GM19193 (cell line): ENCODE data around the gene EGLN2.

Source experiments
- POLR2A ChIP-seq: IDR thresholded peaks from 4 replicates; pipeline ENCODE4 v1.6.1; 2011; ENCODE audit not compliant: insufficient read depth, insufficient read length; ENCODE audit errors: extremely low read depth

The EGLN2 gene

DNA sequence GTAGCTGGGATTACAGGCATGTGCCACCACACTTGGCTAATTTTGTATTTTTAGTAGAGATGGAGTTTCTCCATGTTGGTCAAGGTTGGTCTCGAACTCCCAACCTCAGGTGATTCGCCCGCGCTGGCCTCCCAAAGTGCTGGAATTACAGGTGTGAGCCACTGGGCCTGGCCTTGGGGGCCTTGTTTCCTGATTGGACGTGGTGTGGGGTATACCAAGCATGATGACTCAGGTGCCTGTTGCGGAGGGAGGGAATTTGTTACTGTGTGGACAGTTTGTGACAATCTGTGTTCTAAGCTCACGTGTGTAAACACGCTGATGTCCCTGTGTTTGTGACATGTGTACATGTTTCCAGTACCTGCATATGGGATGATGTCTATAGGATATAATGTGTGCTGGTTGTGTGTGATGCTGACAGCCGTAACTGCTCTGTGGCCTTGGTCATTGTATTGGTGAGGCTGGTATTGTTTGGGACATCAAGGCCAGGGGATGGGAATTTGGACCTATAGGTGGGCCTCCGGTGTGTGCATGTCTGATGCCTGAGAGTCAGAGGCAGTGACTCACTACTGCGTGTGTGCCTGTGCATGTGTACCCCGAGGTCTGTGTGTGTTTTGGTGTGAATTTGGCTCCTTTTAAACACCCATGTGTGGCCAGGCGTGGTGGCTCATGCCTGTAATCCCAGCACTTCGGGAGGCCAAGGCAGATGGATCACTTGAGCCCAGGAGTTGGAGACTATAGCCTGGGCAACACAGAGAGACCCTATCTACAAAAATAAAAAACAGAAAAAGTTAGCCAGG is 1.6 kb upstream of the EGLN2 start:
- no peak for TF ChIP-seq POLR2A

DNA sequence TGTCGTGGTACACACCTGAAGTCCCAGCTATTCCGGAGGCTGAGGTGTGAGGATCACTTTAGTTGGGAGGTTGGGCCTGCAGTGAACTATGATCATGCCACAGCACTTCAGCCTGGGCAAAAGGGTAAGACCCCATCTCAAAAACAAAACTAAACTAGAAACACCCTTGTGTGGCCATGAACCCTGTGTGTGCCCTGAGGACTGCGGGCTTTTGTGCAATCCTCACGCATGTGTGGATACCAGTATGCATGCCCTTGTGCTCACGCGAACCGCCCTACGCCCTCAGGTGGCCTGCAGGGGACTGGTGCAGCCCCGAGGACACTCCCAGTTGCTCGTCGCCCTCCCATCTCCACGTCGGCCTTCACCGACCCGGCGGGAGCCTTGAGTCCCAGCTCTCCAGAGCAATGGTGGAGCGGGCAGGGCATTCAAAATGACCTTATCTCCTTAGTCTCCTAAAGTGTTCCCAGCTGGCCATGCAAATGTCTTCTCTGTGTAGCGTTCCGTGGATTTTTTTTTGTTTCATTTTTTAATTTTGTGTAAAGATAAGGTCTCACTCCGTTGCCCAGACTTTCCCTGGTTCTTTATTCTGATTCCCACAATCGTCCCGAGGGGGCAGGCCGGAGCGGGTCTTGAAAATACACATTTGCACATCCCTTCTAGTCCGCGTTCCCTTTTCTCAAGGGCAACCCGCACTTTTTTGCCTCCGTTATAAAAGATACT is 868 bp upstream of the EGLN2 start:
- TF ChIP-seq POLR2A, result peak; percentile 73

DNA sequence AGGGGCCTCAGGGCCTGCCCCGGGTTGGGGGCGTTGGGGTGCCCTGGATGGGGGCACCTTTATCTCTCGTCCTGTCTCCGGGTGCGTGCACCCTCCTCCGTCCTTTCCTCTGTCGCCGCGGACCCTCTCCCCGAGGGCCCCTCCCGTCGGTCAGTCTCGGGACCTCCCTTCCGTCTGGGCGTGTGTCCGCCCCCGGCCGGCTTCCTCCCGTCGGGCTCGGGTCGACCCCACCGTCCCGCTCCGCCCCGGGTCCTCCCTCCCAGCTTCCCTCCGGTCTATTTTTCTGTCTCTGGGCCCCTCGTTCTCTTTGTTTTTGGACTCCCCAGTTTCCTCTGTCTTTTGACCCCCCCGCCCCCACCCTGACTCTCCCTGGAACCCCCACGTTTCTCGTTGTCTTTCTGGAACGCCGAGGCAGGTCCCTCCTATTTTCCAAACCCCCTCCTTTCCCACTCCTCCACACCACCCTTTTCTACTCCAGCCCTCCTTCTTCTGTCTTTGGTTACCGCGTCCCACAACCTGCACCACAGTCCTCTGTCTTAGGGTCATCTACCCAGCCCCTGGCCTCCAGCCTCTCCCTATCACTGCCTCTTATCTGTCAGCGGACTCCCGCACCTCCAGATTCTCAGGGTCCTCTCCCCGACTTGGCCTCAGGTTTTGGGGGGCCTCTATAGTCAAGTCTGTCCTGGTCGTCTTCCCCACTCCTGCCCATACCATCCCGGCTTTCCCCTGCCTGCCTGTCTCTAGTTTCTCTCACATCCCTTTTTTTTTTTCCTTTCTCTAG is 757 bp downstream of the EGLN2 start:
- TF ChIP-seq POLR2A, result peak; percentile 3

DNA sequence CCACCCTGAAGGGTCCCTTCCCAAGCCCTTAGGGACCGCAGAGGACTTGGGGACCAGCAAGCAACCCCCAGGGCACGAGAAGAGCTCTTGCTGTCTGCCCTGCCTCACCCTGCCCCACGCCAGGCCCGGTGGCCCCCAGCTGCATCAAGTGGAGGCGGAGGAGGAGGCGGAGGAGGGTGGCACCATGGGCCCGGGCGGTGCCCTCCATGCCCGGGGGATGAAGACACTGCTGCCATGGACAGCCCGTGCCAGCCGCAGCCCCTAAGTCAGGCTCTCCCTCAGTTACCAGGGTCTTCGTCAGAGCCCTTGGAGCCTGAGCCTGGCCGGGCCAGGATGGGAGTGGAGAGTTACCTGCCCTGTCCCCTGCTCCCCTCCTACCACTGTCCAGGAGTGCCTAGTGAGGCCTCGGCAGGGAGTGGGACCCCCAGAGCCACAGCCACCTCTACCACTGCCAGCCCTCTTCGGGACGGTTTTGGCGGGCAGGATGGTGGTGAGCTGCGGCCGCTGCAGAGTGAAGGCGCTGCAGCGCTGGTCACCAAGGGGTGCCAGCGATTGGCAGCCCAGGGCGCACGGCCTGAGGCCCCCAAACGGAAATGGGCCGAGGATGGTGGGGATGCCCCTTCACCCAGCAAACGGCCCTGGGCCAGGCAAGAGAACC is 1.5 kb downstream of the EGLN2 start:
- TF ChIP-seq POLR2A, result no peak

DNA sequence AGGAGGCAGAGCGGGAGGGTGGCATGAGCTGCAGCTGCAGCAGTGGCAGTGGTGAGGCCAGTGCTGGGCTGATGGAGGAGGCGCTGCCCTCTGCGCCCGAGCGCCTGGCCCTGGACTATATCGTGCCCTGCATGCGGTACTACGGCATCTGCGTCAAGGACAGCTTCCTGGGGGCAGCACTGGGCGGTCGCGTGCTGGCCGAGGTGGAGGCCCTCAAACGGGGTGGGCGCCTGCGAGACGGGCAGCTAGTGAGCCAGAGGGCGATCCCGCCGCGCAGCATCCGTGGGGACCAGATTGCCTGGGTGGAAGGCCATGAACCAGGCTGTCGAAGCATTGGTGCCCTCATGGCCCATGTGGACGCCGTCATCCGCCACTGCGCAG is 2.0 kb downstream of the EGLN2 start:
- no peak for TF ChIP-seq POLR2A

DNA sequence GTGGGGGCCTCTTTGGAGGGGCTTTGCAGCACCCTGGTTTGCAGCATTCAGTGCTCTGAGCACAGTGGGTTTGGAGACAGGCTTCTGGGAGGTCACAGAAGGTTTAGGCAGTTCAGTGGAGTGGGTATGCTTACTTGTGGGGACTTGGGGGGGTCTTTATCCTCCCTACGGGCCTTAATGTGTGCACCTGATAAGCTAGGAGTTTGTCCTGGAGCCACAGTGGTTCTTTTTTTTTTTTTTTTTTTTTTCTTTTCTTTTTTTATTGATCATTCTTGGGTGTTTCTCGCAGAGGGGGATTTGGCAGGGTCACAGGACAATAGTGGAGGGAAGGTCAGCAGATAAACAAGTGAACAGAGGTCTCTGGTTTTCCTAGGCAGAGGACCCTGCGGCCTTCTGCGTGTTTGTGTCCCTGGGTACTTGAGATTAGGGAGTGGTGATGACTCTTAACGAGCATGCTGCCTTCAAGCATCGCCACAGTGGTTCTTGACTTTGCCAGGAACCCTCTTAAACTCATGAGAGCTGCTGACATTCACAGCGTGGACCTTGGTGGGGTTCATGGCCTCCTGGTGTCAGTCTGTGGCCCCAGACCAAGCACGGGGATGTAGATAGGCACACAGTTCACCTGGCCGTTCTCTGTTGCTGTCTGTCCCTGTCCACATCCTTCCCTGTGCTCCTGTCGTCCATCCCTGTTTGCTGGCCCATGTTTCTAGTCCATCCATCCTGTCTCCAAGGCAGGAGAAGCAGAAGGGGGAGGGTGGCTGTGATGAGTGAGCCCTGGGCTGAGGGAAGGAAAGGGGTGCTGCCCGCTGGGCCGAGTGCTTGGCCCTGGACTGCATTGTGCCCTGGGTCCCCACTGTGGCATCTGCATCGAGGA is 2.7 kb downstream of the EGLN2 start:
- no peak for TF ChIP-seq POLR2A

DNA sequence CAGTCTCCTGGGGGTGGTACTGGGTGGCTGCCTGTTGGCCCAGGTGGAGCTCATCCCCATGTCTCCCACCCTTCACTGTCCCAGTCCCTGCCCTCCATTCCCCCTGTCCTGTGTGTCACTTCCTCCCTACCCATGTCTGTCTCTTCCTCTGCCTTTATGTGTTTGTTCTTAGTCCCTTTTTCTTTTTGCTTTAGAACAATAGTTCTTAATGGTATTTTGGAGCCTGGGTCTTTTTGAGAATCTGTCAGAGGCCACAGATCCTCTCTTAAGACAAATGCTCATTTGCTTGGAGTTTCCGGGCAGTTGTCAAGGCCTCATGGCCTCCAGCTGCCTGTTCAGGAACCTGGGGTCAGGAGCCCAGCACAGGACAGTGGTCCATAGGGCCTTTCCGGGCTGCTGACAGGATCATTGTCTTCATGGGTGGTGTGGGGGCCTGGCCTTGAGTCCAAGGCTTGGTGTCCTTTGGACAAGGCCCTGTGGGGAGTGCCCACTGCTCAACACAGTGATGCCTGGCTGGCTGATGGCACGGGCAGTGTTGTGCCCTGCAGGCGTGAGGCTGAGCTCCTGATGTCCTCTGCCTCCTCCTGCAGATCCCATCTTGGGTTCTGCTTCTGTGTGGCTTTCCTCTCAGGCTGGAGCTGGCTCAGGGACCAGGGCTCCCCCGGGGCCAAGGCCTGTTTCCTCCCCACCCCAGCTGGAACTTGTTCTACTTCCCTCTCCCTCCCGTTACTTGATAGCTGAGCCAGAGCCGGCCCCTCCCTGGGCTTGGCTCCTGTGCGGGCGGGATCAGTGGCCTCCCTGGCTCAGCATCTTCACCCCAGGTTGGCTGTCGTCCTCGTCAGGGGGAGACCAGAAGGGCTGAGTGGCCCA is 3.5 kb downstream of the EGLN2 start:
- TF ChIP-seq POLR2A, result no peak

DNA sequence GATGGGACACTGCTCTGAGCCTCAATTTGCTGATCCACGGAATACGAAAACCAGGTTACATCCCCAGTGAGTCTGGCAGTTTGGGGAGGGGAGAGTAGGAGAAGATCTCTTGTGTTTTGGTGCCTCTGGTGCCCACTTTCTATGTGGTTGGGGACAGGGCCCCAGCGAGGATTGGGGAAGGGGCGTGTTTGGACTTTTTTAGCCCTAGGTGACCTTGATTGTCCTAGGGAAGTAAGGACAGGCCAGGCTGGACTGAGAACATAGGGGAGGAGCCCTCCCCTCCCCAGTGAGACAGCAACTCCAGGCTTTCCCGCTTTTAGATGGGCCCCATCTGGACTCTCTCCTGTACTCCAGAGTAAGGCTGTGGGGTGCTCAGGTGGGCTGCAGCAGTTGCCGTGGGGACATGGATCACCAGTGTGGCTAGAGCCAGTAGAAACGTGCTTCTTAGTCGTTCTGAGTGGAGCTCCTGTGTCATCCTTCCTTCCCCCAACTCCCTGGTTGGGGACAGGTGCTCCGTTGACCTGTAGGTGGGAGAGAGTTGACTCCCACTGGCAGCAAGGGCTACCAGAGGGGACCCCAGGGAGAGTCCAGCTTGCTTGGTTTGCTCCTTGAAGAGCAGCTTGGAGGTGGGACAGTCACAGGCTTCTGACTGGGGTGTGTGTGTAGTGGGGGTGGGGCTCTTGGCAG is 4.3 kb downstream of the EGLN2 start:
- TF ChIP-seq POLR2A, result no peak

DNA sequence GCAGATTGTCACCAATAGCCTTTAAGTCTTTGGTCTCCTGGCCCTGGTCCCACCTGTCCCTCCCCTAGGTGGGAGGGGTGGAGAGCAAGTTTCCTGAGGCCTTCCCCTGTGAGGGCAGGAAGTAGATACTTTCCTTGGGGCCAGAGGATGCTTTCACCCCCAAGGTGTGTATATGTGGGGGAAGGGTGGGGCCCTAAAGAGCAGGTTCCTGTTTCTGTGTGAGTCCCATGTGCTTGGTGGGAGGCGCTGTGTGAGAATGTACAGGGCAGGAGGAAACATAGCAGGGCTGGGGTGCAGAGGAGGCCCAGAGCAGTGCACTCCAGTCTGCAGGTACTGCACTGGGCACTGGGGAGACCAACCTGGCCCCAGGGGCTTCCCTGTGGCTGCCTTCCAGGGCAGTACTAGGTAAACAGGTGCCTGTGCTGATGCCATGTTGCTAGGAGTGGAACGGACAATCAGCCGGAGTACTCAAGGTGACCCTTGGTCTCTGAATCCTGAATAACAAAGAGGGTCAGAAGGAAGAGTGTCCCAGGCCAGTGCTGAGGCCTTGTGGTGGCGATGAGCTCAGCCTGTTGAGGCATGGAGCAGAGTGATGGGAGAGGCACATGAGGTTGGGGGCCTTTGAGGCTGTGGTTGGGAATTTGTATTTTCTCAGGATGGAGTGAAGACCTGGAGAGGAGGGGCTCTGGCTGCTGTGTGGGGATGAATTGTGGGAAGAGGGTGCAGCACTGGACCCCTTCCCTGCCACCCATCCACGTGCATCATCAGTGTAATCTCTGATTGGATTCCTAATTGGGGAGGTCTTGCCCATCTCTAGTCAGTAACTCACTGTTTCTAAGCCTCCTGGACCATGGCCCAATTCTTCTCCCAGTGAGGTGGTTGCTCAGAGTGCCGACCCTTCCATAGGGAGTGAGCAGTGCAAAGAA is 5.1 kb downstream of the EGLN2 start:
- no peak for TF ChIP-seq POLR2A

DNA sequence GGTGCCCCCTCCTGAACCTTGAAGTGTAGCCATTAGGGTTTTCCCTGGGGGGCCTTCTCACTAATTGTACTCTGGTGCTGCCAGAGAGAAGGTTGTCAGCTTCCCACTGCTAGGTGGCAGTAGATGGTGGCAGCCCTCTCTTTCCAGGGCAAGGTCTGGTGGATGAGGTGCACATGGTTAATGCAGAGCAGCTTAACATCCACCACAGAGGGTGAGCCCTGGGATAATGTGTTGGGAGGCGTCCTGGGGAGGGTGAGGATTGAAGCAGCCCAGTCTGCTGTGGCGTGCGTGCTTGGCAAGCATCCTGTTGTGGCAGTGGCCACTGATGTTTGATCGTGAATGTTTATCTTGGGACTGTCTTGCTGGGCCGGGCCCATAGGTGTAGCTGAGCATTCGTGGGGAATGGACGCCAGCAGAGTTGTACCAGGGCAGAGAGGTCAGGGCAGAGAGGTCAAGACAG is 5.8 kb downstream of the EGLN2 start:
- TF ChIP-seq POLR2A, result no peak

DNA sequence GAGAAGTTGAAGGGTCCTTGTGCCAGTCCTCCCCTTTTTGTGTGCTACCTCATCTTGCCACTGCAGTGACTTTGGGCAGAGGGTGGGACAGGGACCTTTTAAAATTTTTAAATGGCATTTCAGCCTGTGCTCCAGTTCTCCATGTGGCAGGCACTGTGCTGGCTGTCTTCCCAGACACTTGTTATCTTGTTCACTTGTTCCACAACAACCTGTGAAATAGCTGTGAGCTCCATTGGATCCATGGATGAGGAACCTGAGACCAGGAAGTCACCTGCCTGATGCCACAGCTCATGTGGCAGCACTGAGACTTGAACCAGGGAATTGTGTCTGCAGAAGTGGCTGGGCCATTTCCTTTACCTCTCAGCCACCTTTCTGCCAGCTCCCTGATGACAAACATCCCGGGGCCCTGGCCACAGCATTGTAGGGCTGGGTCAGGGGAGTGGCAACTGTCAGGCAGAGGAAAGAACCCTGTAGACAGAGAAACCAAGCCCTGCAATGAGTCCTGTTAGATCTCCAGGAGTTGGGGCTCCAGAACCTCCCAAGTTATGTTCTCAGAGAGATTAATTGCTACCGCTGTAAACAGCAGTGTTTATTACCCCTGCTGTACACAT is 6.4 kb downstream of the EGLN2 start:
- no peak for TF ChIP-seq POLR2A
